Measurements from ENCODE around the gene NOS1AP. TPM values are rescaled to one million over a fixed set of nuclear protein-coding genes. Genes with fewer than 3 reads are reported as not detected.

The NOS1AP gene
- total and polyA plus RNA-seq, 2 donors (not counting 3 experiments of a cell fraction or from before 2014, with no cell fraction given): 1.3 to 5.4 TPM

GRCh38 chr1:162089748-162090147 lies 20.3 kb downstream of the NOS1AP start:
- intact Hi-C loops (cut with micrococcal nuclease): no loop called here
- no peaks in the 10 kb centered on the region for H3K36me3 ChIP-seq (ENCODE audit: control insufficient read depth in 2 of 2, extremely low read depth in 1 of 2, insufficient read depth in 2 of 2, low read length in 2 of 2)
- H3K4me2 ChIP-seq (ENCODE audit: insufficient read depth, low read length): no peak overlapping the region
- H3K9me1 ChIP-seq (replicated peaks; ENCODE audit: control insufficient read depth, extremely low read depth, insufficient read depth, low read length): no peaks in the 10 kb centered on the region
- dilution Hi-C loops (cut with MboI; ENCODE audit: extremely low pct_ligation_motif_present, low sequenced_read_pairs): no loop called here
- DNase-seq (ENCODE audit: low read depth, low spot score) (no peak), FAIRE-seq (no peak)
- ChIA-PET CTCF (no interaction called here), POLR2A (no interaction called here)
- peaks cover 21% of the 10 kb centered on the region for H3K4me1 ChIP-seq (ENCODE audit: control insufficient read depth, extremely low read depth, insufficient read depth, low read length)
- H3K4me3 ChIP-seq (replicated peaks in 1 of 3; ENCODE audit: insufficient read depth in 1 of 3, low read depth in 1 of 3, low read length in 3 of 3): no peak overlapping the region
- BruUV-seq (replicated peaks): no TSS peak
- H3K9ac ChIP-seq (replicated peaks; ENCODE audit: extremely low read depth, insufficient read depth, low read length): no peak overlapping the region
- H3K9me3 ChIP-seq (replicated peaks; ENCODE audit: control insufficient read depth, insufficient read depth, low read length): no peaks in the 10 kb centered on the region
- no peaks in the 10 kb centered on the region for H3K27me3 ChIP-seq (ENCODE audit: control insufficient read depth in 2 of 2, insufficient read depth in 2 of 2, low read length in 2 of 2)
- TF ChIP-seq MAX (IDR thresholded peaks at IDR 0.05; ENCODE audit: insufficient read depth, insufficient read length) (no peak), MYC (IDR thresholded peaks at IDR 0.05; ENCODE audit: low read depth, low read length) (no peak), GATA2 (IDR thresholded peaks at IDR 0.05; ENCODE audit: insufficient read depth, insufficient read length, low read depth, low read length) (no peak), POLR2AphosphoS5 (IDR thresholded peaks at IDR 0.05; ENCODE audit: insufficient read depth, low read depth, low read length) (no peak), FOS (IDR thresholded peaks at IDR 0.05; ENCODE audit: borderline replicate concordance, insufficient read depth, low read length) (no peak)
- H3K79me2 ChIP-seq (ENCODE audit: control insufficient read depth, insufficient read depth, low read length): no peaks in the 10 kb centered on the region
- H4K20me1 ChIP-seq (replicated peaks; ENCODE audit: control insufficient read depth, extremely low read depth, insufficient read depth, low read length): no peaks in the 10 kb centered on the region
- H3K27ac ChIP-seq (ENCODE audit: insufficient read depth, low read depth, low read length): no peak overlapping the region
- no peak overlapping the region for H2AFZ ChIP-seq (ENCODE audit: low read depth, low read length)

- Histone ChIP-seq H3K9ac (replicated peaks; ENCODE audit: extremely low read depth, insufficient read depth, low read length) (no peak overlapping the region), H3K9me3 (replicated peaks; ENCODE audit: control insufficient read depth, insufficient read depth, low read length) (no peaks in the 10 kb centered on the region), H3K27ac (ENCODE audit: insufficient read depth, low read depth, low read length) (no peak overlapping the region), H3K27me3 (ENCODE audit: control insufficient read depth in 2 of 2, insufficient read depth in 2 of 2, low read length in 2 of 2) (no peaks in the 10 kb centered on the region), H3K36me3 (ENCODE audit: control insufficient read depth in 2 of 2, extremely low read depth in 1 of 2, insufficient read depth in 2 of 2, low read length in 2 of 2) (no peaks in the 10 kb centered on the region), H3K4me3 (replicated peaks in 1 of 3; ENCODE audit: insufficient read depth in 1 of 3, low read depth in 1 of 3, low read length in 3 of 3) (no peak overlapping the region), H3K9me1 (replicated peaks; ENCODE audit: control insufficient read depth, extremely low read depth, insufficient read depth, low read length) (no peaks in the 10 kb centered on the region), H3K4me2 (ENCODE audit: insufficient read depth, low read length) (no peak overlapping the region), H3K4me1 (ENCODE audit: control insufficient read depth, extremely low read depth, insufficient read depth, low read length) (peaks cover 21% of the 10 kb centered on the region), H3K79me2 (ENCODE audit: control insufficient read depth, insufficient read depth, low read length) (no peaks in the 10 kb centered on the region), H2AFZ (ENCODE audit: low read depth, low read length) (no peak overlapping the region), H4K20me1 (replicated peaks; ENCODE audit: control insufficient read depth, extremely low read depth, insufficient read depth, low read length) (no peaks in the 10 kb centered on the region)
- ChIA-PET CTCF (no interaction called here), POLR2A (no interaction called here)
- no TSS peak for BruUV-seq (replicated peaks)
- FAIRE-seq: no peak
- no peak for DNase-seq (ENCODE audit: low read depth, low spot score)
- no peak for TF ChIP-seq MAX (IDR thresholded peaks at IDR 0.05; ENCODE audit: insufficient read depth, insufficient read length)
- dilution Hi-C loops (cut with MboI; ENCODE audit: extremely low pct_ligation_motif_present, low sequenced_read_pairs): no loop called here
- intact Hi-C loops (cut with micrococcal nuclease): no loop called here
Observed at GRCh38 chr1:162090378-162090777, 20.9 kb downstream of the NOS1AP start.
